OCI-LY3 (cell line): Measurements from ENCODE around the gene NDUFB2.
"Not testable (repeated sequence)": the region's sequence is repeated elsewhere in the genome, so short reads cannot be mapped to it uniquely, and the experiment has no call there.

ENCODE experiments used
- H2AFZ ChIP-seq: fragments of 200-600, 300-600 bp; shearing (Covaris generic); 2 replicates; pipeline ENCODE4 v1.6.0; 2014; ENCODE audit warnings: antibody characterized with exemption, low read depth, low read length
- H3K27ac ChIP-seq: fragments of 200-600, 300-600 bp; sonication (generic); 2 replicates; pipeline ENCODE4 v1.5.1; 2014; ENCODE audit warnings: mild to moderate bottlenecking, low read length, moderate library complexity, mixed read lengths
- H3K27me3 ChIP-seq: fragments of 200-600, 300-600 bp; sonication (generic); 2 replicates; pipeline ENCODE4 v1.6.1; 2014; ENCODE audit warnings: low read depth, low read length, mixed read lengths
- H3K36me3 ChIP-seq: fragments of 200-600, 300-600 bp; sonication (generic); replicated peaks from 2 replicates; pipeline ENCODE3; 2014; ENCODE audit warnings: low read depth, low read length, mixed read lengths
- H3K4me1 ChIP-seq: fragments of 300-600, 200-600 bp; sonication (generic); 2 replicates; pipeline ENCODE4 v1.6.1; 2014; ENCODE audit warnings: low read length, mixed read lengths
- H3K4me2 ChIP-seq: fragments of 200-600, 300-600 bp; sonication (generic); 2 replicates; pipeline ENCODE4 v1.6.1; 2014; ENCODE audit warnings: low read length, mixed read lengths
- H3K4me3 ChIP-seq: fragments of 300-600, 200-600 bp; sonication (generic); 2 replicates; pipeline ENCODE4 v1.5.1; 2014; ENCODE audit warnings: antibody characterized with exemption, mild to moderate bottlenecking, low read length, moderate library complexity
- H3K79me2 ChIP-seq: fragments of 300-600, 200-600 bp; shearing (Covaris generic); 2 replicates; pipeline ENCODE4 v1.6.1; 2014; ENCODE audit warnings: mild to moderate bottlenecking, low read length, mixed read lengths
- H3K9ac ChIP-seq: fragments of 300-600, 200-600 bp; shearing (Covaris generic); 2 replicates; pipeline ENCODE4 v1.6.0; 2014; ENCODE audit warnings: mild to moderate bottlenecking, low read length, moderate library complexity
- H3K9me3 ChIP-seq: fragments of 200-600, 300-600 bp; shearing (Covaris generic); 2 replicates; pipeline ENCODE4 v1.6.1; 2014; ENCODE audit warnings: low read length, mixed read lengths; ENCODE audit not compliant: insufficient read depth
- H4K20me1 ChIP-seq: fragments of 200-600, 300-600 bp; sonication (generic); 2 replicates; pipeline ENCODE4 v1.6.1; 2016; ENCODE audit warnings: low read length, mixed read lengths; ENCODE audit not compliant: insufficient read depth
- EZH2phosphoT487 ChIP-seq: fragments of 200-600 bp; shearing (Covaris generic); IDR thresholded peaks from 2 replicates; pipeline ENCODE4 v1.6.1; 2018; ENCODE audit warnings: antibody characterized with exemption, mixed run types, low read depth
- TF ChIP-seq, protein P1 (sequence below): fragments of 200-600, 300-600 bp; sonication (generic); IDR thresholded peaks from 2 replicates; pipeline ENCODE4 v1.5.1; 2014; ENCODE audit warnings: antibody characterized with exemption, low read length, low read depth

The NDUFB2 gene

DNA sequence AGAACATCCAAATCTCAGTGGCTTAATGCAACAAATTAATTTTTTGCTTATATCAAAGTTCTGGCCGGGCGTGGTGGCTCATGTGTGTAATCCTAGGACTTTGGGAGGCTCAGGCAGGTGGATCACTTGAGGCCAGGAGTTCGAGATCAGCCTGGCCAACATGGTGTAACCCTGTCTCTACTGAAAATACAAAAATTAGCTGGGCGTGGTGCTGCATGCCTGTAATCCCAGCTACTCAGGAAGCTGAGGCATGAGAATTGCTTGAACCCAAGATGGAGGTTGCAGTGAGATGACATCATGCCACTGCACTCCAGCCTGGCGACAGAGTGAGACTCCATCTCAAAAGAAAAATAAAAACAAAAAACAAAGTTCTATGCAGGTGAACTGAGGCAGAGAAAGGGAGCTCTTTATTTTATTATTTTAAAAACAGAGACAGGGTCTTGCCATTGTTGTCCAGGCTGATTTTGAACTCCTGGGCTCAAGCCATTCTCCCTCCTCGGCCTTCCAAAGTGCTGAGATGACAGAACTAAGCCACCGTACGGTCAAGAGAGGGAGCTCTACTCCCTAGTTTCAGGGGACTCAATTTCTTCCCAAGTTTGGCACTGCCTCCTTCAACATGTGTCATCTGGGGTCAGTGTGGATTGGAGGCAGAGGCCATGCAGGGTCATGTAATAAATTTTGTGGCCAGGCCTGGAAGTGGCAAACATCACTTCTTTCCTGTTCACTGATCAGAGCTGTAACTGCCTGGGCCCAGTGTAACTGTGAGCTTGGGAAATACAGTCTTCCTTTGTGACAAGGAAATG lies 21.4 kb upstream of the NDUFB2 start:
- Histone ChIP-seq H3K4me3 (no peak overlapping the region; the same call in 1 of the 2 replicates), H3K79me2 (no peaks in the 10 kb centered on the region), H2AFZ (no peak overlapping the region), H3K27ac (peak overlapping the region; percentile 45; the same call in 1 of the 2 replicates), H3K4me2 (peak overlapping the region; percentile 95), H4K20me1 (no peaks in the 10 kb centered on the region), H3K9ac (no peak overlapping the region), H3K4me1 (peaks cover 39% of the 10 kb centered on the region), H3K36me3 (peaks cover 9% of the 10 kb centered on the region), H3K27me3 (no peaks in the 10 kb centered on the region), H3K9me3 (no peaks in the 10 kb centered on the region)
- TF ChIP-seq EZH2phosphoT487: no peak
- TF ChIP-seq, protein P1, sequence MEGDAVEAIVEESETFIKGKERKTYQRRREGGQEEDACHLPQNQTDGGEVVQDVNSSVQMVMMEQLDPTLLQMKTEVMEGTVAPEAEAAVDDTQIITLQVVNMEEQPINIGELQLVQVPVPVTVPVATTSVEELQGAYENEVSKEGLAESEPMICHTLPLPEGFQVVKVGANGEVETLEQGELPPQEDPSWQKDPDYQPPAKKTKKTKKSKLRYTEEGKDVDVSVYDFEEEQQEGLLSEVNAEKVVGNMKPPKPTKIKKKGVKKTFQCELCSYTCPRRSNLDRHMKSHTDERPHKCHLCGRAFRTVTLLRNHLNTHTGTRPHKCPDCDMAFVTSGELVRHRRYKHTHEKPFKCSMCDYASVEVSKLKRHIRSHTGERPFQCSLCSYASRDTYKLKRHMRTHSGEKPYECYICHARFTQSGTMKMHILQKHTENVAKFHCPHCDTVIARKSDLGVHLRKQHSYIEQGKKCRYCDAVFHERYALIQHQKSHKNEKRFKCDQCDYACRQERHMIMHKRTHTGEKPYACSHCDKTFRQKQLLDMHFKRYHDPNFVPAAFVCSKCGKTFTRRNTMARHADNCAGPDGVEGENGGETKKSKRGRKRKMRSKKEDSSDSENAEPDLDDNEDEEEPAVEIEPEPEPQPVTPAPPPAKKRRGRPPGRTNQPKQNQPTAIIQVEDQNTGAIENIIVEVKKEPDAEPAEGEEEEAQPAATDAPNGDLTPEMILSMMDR: peak; percentile 60

- Histone ChIP-seq H3K79me2 (no peaks in the 10 kb centered on the region), H4K20me1 (no peaks in the 10 kb centered on the region), H3K27ac (peak overlapping the region; percentile 45), H3K9ac (peak overlapping the region; percentile 4; the same call in 1 of the 2 replicates), H3K9me3 (no peaks in the 10 kb centered on the region), H3K4me3 (peak overlapping the region; percentile 19), H2AFZ (no peak overlapping the region), H3K4me2 (peak overlapping the region; percentile 58), H3K27me3 (no peaks in the 10 kb centered on the region), H3K36me3 (peaks cover 11% of the 10 kb centered on the region), H3K4me1 (peaks cover 39% of the 10 kb centered on the region)
- no peak for TF ChIP-seq EZH2phosphoT487
- TF ChIP-seq, protein P1: no peak
These were observed 20.8 kb upstream of the NDUFB2 start for GRCh38 chr7:140675726-140676125.

- peak overlapping the region; percentile 19 for H3K4me3 ChIP-seq
- H3K4me2 ChIP-seq: peak overlapping the region; percentile 58
- H3K36me3 ChIP-seq: peaks cover 15% of the 10 kb centered on the region
- H3K79me2 ChIP-seq: no peaks in the 10 kb centered on the region
- peak overlapping the region; percentile 45 for H3K27ac ChIP-seq
- H2AFZ ChIP-seq: no peak overlapping the region
- no peak for TF ChIP-seq EZH2phosphoT487
- TF ChIP-seq, protein P1: no peak
- peaks cover 39% of the 10 kb centered on the region for H3K4me1 ChIP-seq
- no peaks in the 10 kb centered on the region for H3K9me3 ChIP-seq
- H3K27me3 ChIP-seq: no peaks in the 10 kb centered on the region
- H3K9ac ChIP-seq: peak overlapping the region; percentile 4; the same call in 1 of the 2 replicates
- H4K20me1 ChIP-seq: no peaks in the 10 kb centered on the region
These were observed 20.2 kb upstream of the NDUFB2 start for GRCh38 chr7:140676306-140676705.

- peak overlapping the region; percentile 58; the same call in 1 of the 2 replicates for H3K4me2 ChIP-seq
- not testable (repeated sequence) for H3K4me3 ChIP-seq, H3K27ac ChIP-seq, H3K79me2 ChIP-seq, H4K20me1 ChIP-seq, H3K9ac ChIP-seq, H3K9me3 ChIP-seq, H3K27me3 ChIP-seq, H2AFZ ChIP-seq
- H3K36me3 ChIP-seq: peaks cover 15% of the 10 kb centered on the region
- peaks cover 39% of the 10 kb centered on the region for H3K4me1 ChIP-seq
These were observed 19.6 kb upstream of the NDUFB2 start for GRCh38 chr7:140676956-140677355.
